BJ (cell line): ENCODE results near the gene STXBP2. TPM values are rescaled to one million over a fixed set of nuclear protein-coding genes. Genes with fewer than 3 reads are reported as not detected.

Source experiments
- CTCF ChIA-PET: fragments of 350-600 bp; formaldehyde crosslinking; extraction: SDS; loops from one replicate; lab custom pipeline; 2021; ENCODE audit warnings: antibody characterized with exemption, inconsistent platforms; lab: Yijun Ruan, JAX
- POLR2A ChIA-PET: fragments of 300-600 bp; sonication (Branson Sonifier 250); formaldehyde crosslinking; extraction: SDS; loops from one replicate; lab custom pipeline; 2021; ENCODE audit warnings: antibody characterized with exemption; lab: Charles Lee
- DNase-seq: peaks from one replicate; pipeline ENCODE4 v3.0.0-alpha.2; 2011; ENCODE audit warnings: low read depth
- H3K27me3 ChIP-seq: 2 replicates; pipeline ENCODE4 v1.6.0; 2011; ENCODE audit warnings: low read length; ENCODE audit not compliant: control insufficient read depth, insufficient read depth
- H3K36me3 ChIP-seq: 2 replicates; pipeline ENCODE4 v1.5.1; 2011; ENCODE audit warnings: low read length; ENCODE audit not compliant: control insufficient read depth, insufficient read depth
- H3K4me3 ChIP-seq: 2 replicates; pipeline ENCODE4 v1.5.1; 2011; ENCODE audit warnings: low read depth, mild to moderate bottlenecking, control low read depth, low read length
- polyA plus RNA-seq: library from polyadenylated mRNA; depleted of rRNA; stranded (reverse); fragments of >200 nt; gene quantifications from 2 replicates; pipeline ENCODE4 v1.2.3, GENCODE V29; 2011
- TF ChIP-seq, protein P1 (sequence below): IDR thresholded peaks from 2 replicates; pipeline ENCODE4 v1.5.1; 2011; ENCODE audit warnings: low read depth, mild to moderate bottlenecking, control low read depth, inconsistent platforms, low read length, moderate library complexity; ENCODE audit not compliant: insufficient read depth

The STXBP2 gene
- polyA plus RNA-seq, 1 experiment, result 39.4 TPM

GRCh38 chr19:7665076-7665475 is 28.2 kb downstream of the STXBP2 start:
- H3K27me3 ChIP-seq, result peaks cover 2% of the 10 kb centered on the region; the same call in 1 of the 2 replicates
- CTCF ChIA-PET, result interaction anchor here (0.7 to 2.5 kb wide), 5 partner anchors 9 to 16 kb away, joined by 3 to 8 read pairs (median 4); partner anchors contain the start of gene TRAPPC5
- POLR2A ChIA-PET, result no interaction called here

DNA sequence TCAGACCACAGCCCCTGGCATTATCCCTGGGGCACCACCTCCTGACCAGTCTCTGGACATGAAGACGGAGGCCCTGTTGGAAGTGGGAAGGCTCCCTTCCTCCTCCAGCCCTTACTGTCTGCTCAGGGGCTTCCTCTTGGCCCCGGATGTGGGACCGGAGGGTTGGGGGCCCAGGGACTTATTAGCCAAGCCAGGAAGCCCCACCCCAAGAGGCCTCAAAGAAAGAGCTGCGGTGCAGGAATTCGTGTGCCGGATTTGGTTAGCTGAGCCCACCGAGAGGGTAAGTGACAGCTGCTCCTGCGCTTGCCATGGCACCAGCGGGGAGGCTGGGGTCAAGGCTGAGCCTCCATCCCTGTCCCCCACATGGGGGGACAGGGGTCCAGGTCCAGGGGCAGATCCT is 31.9 kb downstream of the STXBP2 start, which contains the start of gene RETN:
Gene RETN, plus strand, starts transcription at position 208 of the 400 bp plus-strand sequence. CDS start 278 bp downstream, outside the sequence.
- H3K4me3 ChIP-seq, result no peak within 1 kb of the TSS
- H3K27me3 ChIP-seq, result peaks cover 12% of the 10 kb centered on the region
- no peak for DNase-seq
- TF ChIP-seq, protein P1, sequence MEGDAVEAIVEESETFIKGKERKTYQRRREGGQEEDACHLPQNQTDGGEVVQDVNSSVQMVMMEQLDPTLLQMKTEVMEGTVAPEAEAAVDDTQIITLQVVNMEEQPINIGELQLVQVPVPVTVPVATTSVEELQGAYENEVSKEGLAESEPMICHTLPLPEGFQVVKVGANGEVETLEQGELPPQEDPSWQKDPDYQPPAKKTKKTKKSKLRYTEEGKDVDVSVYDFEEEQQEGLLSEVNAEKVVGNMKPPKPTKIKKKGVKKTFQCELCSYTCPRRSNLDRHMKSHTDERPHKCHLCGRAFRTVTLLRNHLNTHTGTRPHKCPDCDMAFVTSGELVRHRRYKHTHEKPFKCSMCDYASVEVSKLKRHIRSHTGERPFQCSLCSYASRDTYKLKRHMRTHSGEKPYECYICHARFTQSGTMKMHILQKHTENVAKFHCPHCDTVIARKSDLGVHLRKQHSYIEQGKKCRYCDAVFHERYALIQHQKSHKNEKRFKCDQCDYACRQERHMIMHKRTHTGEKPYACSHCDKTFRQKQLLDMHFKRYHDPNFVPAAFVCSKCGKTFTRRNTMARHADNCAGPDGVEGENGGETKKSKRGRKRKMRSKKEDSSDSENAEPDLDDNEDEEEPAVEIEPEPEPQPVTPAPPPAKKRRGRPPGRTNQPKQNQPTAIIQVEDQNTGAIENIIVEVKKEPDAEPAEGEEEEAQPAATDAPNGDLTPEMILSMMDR, result no peak
- no peaks in the 10 kb centered on the region for H3K36me3 ChIP-seq
- ChIA-PET POLR2A (no interaction called here), CTCF (interaction anchor here (2.2 to 5.6 kb wide), 2 partner anchors 12 to 16 kb away, joined by 9 to 33 read pairs; partner anchors contain the start of gene TRAPPC5)

More at GRCh38 chr19:7665076-7665475, 28.2 kb downstream of the STXBP2 start:
- H3K4me3 ChIP-seq, result no peak overlapping the region
- DNase-seq, result no peak
- H3K36me3 ChIP-seq, result no peaks in the 10 kb centered on the region
- TF ChIP-seq, protein P1, result no peak

DNA sequence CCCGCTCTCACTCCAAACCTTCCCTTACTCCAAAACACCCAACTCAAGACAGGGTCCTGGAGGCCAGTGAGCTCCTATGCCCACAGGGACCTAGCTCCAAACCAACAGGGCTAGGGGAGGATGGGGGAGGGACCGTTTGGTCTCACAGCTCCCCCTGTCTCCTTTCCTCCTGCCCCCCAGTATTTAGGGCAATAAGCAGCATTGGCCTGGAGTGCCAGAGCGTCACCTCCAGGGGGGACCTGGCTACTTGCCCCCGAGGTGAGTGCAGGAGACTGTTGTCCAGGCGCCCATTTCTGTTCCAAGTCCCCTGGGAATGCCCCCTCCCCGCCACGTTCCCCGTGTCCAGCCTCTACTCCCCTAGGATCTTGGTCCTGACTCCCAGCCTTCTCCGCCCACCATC is 32.7 kb downstream of the STXBP2 start:
- H3K27me3 ChIP-seq, result peaks cover 12% of the 10 kb centered on the region
- H3K4me3 ChIP-seq, result no peak overlapping the region
- TF ChIP-seq, protein P1, result no peak
- ChIA-PET CTCF (interaction anchor here (1.0 to 5.6 kb wide), 4 partner anchors 11 to 19 kb away, joined by 3 to 33 read pairs (median 6); partner anchors contain the start of gene TRAPPC5), POLR2A (no interaction called here)
- H3K36me3 ChIP-seq, result no peaks in the 10 kb centered on the region
- no peak for DNase-seq

- ChIA-PET CTCF (interaction anchor here (1.0 to 5.6 kb wide), 3 partner anchors 10 to 19 kb away, joined by 3 to 33 read pairs (median 3); partner anchors contain the start of gene TRAPPC5), POLR2A (no interaction called here)
- no peak for DNase-seq
- Histone ChIP-seq H3K36me3 (no peaks in the 10 kb centered on the region), H3K27me3 (peaks cover 12% of the 10 kb centered on the region), H3K4me3 (no peak overlapping the region)
- TF ChIP-seq, protein P1, result no peak
These were observed 33.4 kb downstream of the STXBP2 start for GRCh38 chr19:7670150-7670783.

DNA sequence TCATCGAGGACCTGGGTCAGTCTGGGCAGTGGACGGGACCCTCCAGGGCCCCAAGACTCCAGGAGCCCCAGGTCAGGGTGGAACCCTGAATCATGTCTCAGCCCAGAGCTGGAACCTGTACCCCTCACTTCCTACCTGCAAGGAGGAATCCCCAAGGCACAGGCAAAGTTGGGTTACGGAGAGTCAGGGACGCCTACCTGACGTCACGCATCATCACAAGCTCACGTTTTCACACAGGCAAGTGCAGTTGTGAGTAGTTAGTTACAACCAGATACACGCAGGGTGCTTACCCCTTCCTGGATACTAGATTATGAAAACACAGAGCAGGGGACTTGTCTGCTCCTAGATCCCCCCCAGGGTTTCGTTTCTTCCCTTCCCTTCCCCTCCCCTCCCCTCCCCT is 33.9 kb downstream of the STXBP2 start:
- TF ChIP-seq, protein P1, result no peak
- peaks cover 12% of the 10 kb centered on the region for H3K27me3 ChIP-seq
- H3K36me3 ChIP-seq, result no peaks in the 10 kb centered on the region
- ChIA-PET CTCF (interaction anchor here (1.0 to 5.6 kb wide), 3 partner anchors 10 to 20 kb away, joined by 3 to 33 read pairs (median 4); partner anchors contain the start of gene TRAPPC5), POLR2A (no interaction called here)
- no peak overlapping the region for H3K4me3 ChIP-seq
- DNase-seq, result no peak
